ENCODE results near the gene HNRNPA3.

- TF ChIP-seq POLR2A (IDR thresholded peaks at IDR 0.05; ENCODE audit: low read depth, low read length) (no peak), TAF1 (IDR thresholded peaks at IDR 0.05; ENCODE audit: borderline replicate concordance, low read depth, low read length) (no peak), POLR2AphosphoS5 (IDR thresholded peaks at IDR 0.05; ENCODE audit: low read depth, low read length) (no peak)
These were observed 19.6 kb downstream of the HNRNPA3 start for GRCh38 chr2:177232098-177232704.

Measured in GM12892 (cell line).